HEK293 (cell line): ENCODE results near the gene POLH.

Experiments used
- HOXA7 ChIP-seq: sonication (generic); formaldehyde crosslinking; IDR thresholded peaks from 2 replicates; pipeline ENCODE4 v1.8.1; 2022; ENCODE audit warnings: missing genetic modification reagents, borderline replicate concordance
- KLF1 ChIP-seq: fragments of 450-650 bp; formaldehyde crosslinking; IDR thresholded peaks from 2 replicates; pipeline ENCODE4 v1.5.1; 2016; ENCODE audit warnings: missing biosample characterization, missing genetic modification characterization
- MZF1 ChIP-seq: fragments of 450-650 bp; formaldehyde crosslinking; IDR thresholded peaks from 2 replicates; pipeline ENCODE4 v1.5.1; 2017; ENCODE audit warnings: missing biosample characterization, missing genetic modification characterization, borderline replicate concordance
- PRDM6 ChIP-seq: fragments of 450-650 bp; formaldehyde crosslinking; IDR thresholded peaks from 2 replicates; pipeline ENCODE4 v1.5.1; 2017; ENCODE audit warnings: missing biosample characterization, missing genetic modification characterization
- REPIN1 ChIP-seq: fragments of 450-650 bp; formaldehyde crosslinking; IDR thresholded peaks from 2 replicates; pipeline ENCODE4 v1.5.1; 2017; ENCODE audit warnings: missing biosample characterization, missing genetic modification characterization, low read depth
- SP7 ChIP-seq: fragments of 450-650 bp; formaldehyde crosslinking; IDR thresholded peaks from 2 replicates; pipeline ENCODE4 v1.5.1; 2016; ENCODE audit warnings: missing biosample characterization, missing genetic modification characterization
- ZBTB20 ChIP-seq: fragments of 450-650 bp; formaldehyde crosslinking; IDR thresholded peaks from 2 replicates; pipeline ENCODE4 v1.5.1; 2016; ENCODE audit warnings: missing biosample characterization, missing genetic modification characterization
- ZBTB21 ChIP-seq: fragments of 450-650 bp; formaldehyde crosslinking; IDR thresholded peaks from 2 replicates; pipeline ENCODE4 v1.5.1; 2017; ENCODE audit warnings: missing biosample characterization, missing genetic modification characterization
- ZBTB26 ChIP-seq: fragments of 450-650 bp; formaldehyde crosslinking; optimal IDR thresholded peaks from 2 replicates; pipeline ENCODE3; 2016; ENCODE audit warnings: missing biosample characterization, mild to moderate bottlenecking, missing genetic modification characterization
- ZBTB48 ChIP-seq: fragments of 450-650 bp; formaldehyde crosslinking; IDR thresholded peaks from 2 replicates; pipeline ENCODE4 v1.5.1; 2016; ENCODE audit warnings: missing biosample characterization, missing genetic modification characterization
- ZFP3 ChIP-seq: fragments of 450-650 bp; formaldehyde crosslinking; IDR thresholded peaks from 2 replicates; pipeline ENCODE4 v1.5.1; 2016; ENCODE audit warnings: low read depth, missing biosample characterization, missing genetic modification characterization
- ZNF133 ChIP-seq: fragments of 450-650 bp; formaldehyde crosslinking; IDR thresholded peaks from 2 replicates; pipeline ENCODE4 v1.5.1; 2016; ENCODE audit warnings: missing biosample characterization, missing genetic modification characterization
- ZNF138 ChIP-seq: fragments of 450-650 bp; formaldehyde crosslinking; IDR thresholded peaks from 2 replicates; pipeline ENCODE4 v1.5.1; 2016; ENCODE audit warnings: missing biosample characterization, missing genetic modification characterization, borderline replicate concordance
- ZNF148 ChIP-seq: fragments of 450-650 bp; formaldehyde crosslinking; IDR thresholded peaks from 2 replicates; pipeline ENCODE4 v1.5.0; 2017; ENCODE audit warnings: missing biosample characterization, missing genetic modification characterization, borderline replicate concordance
- ZNF155 ChIP-seq: fragments of 450-650 bp; formaldehyde crosslinking; IDR thresholded peaks from 2 replicates; pipeline ENCODE4 v1.5.1; 2016; ENCODE audit warnings: missing biosample characterization, missing genetic modification characterization
- ZNF223 ChIP-seq: fragments of 450-650 bp; formaldehyde crosslinking; IDR thresholded peaks from 2 replicates; pipeline ENCODE4 v1.5.1; 2016; ENCODE audit warnings: missing biosample characterization, missing genetic modification characterization
- ZNF23 ChIP-seq: fragments of 450-650 bp; formaldehyde crosslinking; IDR thresholded peaks from 2 replicates; pipeline ENCODE4 v1.5.1; 2016; ENCODE audit warnings: missing biosample characterization, missing genetic modification characterization, borderline replicate concordance
- ZNF239 ChIP-seq: fragments of 450-650 bp; formaldehyde crosslinking; IDR thresholded peaks from 2 replicates; pipeline ENCODE4 v1.5.1; 2016; ENCODE audit warnings: missing biosample characterization, missing genetic modification characterization
- ZNF398 ChIP-seq: fragments of 450-650 bp; formaldehyde crosslinking; IDR thresholded peaks from 2 replicates; pipeline ENCODE4 v1.5.1; 2017; ENCODE audit warnings: missing biosample characterization, missing genetic modification characterization
- ZNF423 ChIP-seq: fragments of 450-650 bp; formaldehyde crosslinking; IDR thresholded peaks from 2 replicates; pipeline ENCODE4 v1.5.1; 2016; ENCODE audit warnings: missing biosample characterization, missing genetic modification characterization
- ZNF514 ChIP-seq: fragments of 450-650 bp; formaldehyde crosslinking; IDR thresholded peaks from 2 replicates; pipeline ENCODE4 v1.5.1; 2016; ENCODE audit warnings: missing biosample characterization, missing genetic modification characterization
- ZNF560 ChIP-seq: fragments of 450-650 bp; formaldehyde crosslinking; IDR thresholded peaks from 2 replicates; pipeline ENCODE4 v1.5.1; 2017; ENCODE audit warnings: missing biosample characterization, missing genetic modification characterization, borderline replicate concordance
- ZNF629 ChIP-seq: fragments of 450-650 bp; formaldehyde crosslinking; IDR thresholded peaks from 2 replicates; pipeline ENCODE4 v1.5.1; 2017; ENCODE audit warnings: missing biosample characterization, missing genetic modification characterization
- ZNF658 ChIP-seq: fragments of 450-650 bp; formaldehyde crosslinking; IDR thresholded peaks from 2 replicates; pipeline ENCODE4; 2016; ENCODE audit warnings: missing biosample characterization, missing genetic modification characterization
- ZNF707 ChIP-seq: fragments of 450-650 bp; formaldehyde crosslinking; IDR thresholded peaks from 2 replicates; pipeline ENCODE4 v1.5.1; 2016; ENCODE audit warnings: missing biosample characterization, missing genetic modification characterization
- ZNF785 ChIP-seq: fragments of 450-650 bp; formaldehyde crosslinking; IDR thresholded peaks from 2 replicates; pipeline ENCODE4 v1.5.1; 2016; ENCODE audit warnings: missing biosample characterization, missing genetic modification characterization
- ZSCAN16 ChIP-seq: fragments of 450-650 bp; formaldehyde crosslinking; IDR thresholded peaks from 2 replicates; pipeline ENCODE4 v1.5.1; 2016; ENCODE audit warnings: missing biosample characterization, missing genetic modification characterization
- ZSCAN18 ChIP-seq: fragments of 450-650 bp; formaldehyde crosslinking; IDR thresholded peaks from 2 replicates; pipeline ENCODE4 v1.5.1; 2016; ENCODE audit warnings: missing biosample characterization, missing genetic modification characterization
- ZSCAN30 ChIP-seq: fragments of 450-650 bp; IDR thresholded peaks from 2 replicates; pipeline ENCODE4 v1.5.1; 2018; ENCODE audit warnings: missing biosample characterization, mild to moderate bottlenecking, missing genetic modification characterization, moderate library complexity
- ZSCAN4 ChIP-seq: fragments of 450-650 bp; formaldehyde crosslinking; IDR thresholded peaks from 2 replicates; pipeline ENCODE4 v1.5.1; 2017; ENCODE audit warnings: missing biosample characterization, missing genetic modification characterization

POLH gene

GRCh38 chr6:43635387-43636307, 59.7 kb downstream of the POLH start, which contains the start of gene MAD2L1BP (continued):
- TF ChIP-seq ZSCAN16 (tag by site-specific recombination) (no peak), ZBTB48 (tag by site-specific recombination) (no peak), ZNF398 (tag by site-specific recombination) (no peak), ZNF658 (tag by site-specific recombination) (no peak), ZNF148 (no peak), ZNF223 (tag by site-specific recombination) (no peak), ZFP3 (tag by site-specific recombination) (no peak), ZNF155 (tag by site-specific recombination) (no peak), ZNF23 (tag by site-specific recombination) (no peak), HOXA7 (no peak), ZNF239 (peak; percentile 45; the same call in 1 of the 2 replicates), ZNF785 (tag by site-specific recombination) (no peak), ZNF560 (tag by site-specific recombination) (no peak), MZF1 (no peak), ZNF629 (peak; percentile 72), ZSCAN4 (tag by site-specific recombination) (no peak), PRDM6 (tag by site-specific recombination) (no peak), ZBTB20 (tag by site-specific recombination) (peak; percentile 46; the same call in 1 of the 2 replicates), KLF1 (tag by site-specific recombination) (0 out of 2 replicates have a peak, but pooled peaks have one; percentile 44), ZNF514 (tag by site-specific recombination) (no peak), ZNF138 (no peak), ZNF707 (tag by site-specific recombination) (no peak), ZNF423 (tag by site-specific recombination) (no peak), SP7 (tag by site-specific recombination) (peak; percentile 83), REPIN1 (tag by site-specific recombination) (no peak), ZSCAN18 (no peak), ZSCAN30 (tag by site-specific recombination) (no peak; the same call in 1 of the 2 replicates), ZBTB21 (tag by site-specific recombination) (peak; percentile 12; the same call in 1 of the 2 replicates), ZBTB26 (peak; percentile 70), ZNF133 (tag by site-specific recombination) (no peak)
